Jurkat, Clone E6-1 (cell line): ENCODE results near the gene HECTD1.

Source experiments
- DNase-seq: peaks from one replicate; pipeline ENCODE4 v3.0.0-alpha.2; 2011; ENCODE audit warnings: low read depth, low spot score
- H3K4me3 ChIP-seq: 2 replicates; pipeline ENCODE4 v1.5.1; 2011; ENCODE audit warnings: mild to moderate bottlenecking, low read length, control low read depth, moderate library complexity

HECTD1 gene

GRCh38 chr14:31169877-31170276 lies 37.7 kb downstream of the HECTD1 start:
- H3K4me3 ChIP-seq = no peak overlapping the region
- DNase-seq = no peak

GRCh38 chr14:31167032-31167431 lies 40.6 kb downstream of the HECTD1 start:
- no peak for DNase-seq
- H3K4me3 ChIP-seq = no peak overlapping the region

GRCh38 chr14:31166271-31166561 lies 41.4 kb downstream of the HECTD1 start:
- no peak overlapping the region for H3K4me3 ChIP-seq
- no peak for DNase-seq

- H3K4me3 ChIP-seq = no peak overlapping the region
- DNase-seq = no peak
Measured at GRCh38 chr14:31164115-31164514, 43.5 kb downstream of the HECTD1 start.

GRCh38 chr14:31162910-31163649 lies 44.5 kb downstream of the HECTD1 start:
- no peak overlapping the region for H3K4me3 ChIP-seq
- no peak for DNase-seq

GRCh38 chr14:31161274-31161673 lies 46.3 kb downstream of the HECTD1 start:
- no peak for DNase-seq
- H3K4me3 ChIP-seq = no peak overlapping the region

- no peak overlapping the region for H3K4me3 ChIP-seq
- no peak for DNase-seq
Measured at GRCh38 chr14:31159682-31160296, 47.8 kb downstream of the HECTD1 start.

- no peak for DNase-seq
- H3K4me3 ChIP-seq = no peak overlapping the region
Measured at GRCh38 chr14:31154956-31155355, 52.6 kb downstream of the HECTD1 start.

- H3K4me3 ChIP-seq = no peak overlapping the region
- no peak for DNase-seq
Measured at GRCh38 chr14:31142455-31143087, 65.0 kb downstream of the HECTD1 start.

GRCh38 chr14:31139301-31139847 lies 68.2 kb downstream of the HECTD1 start:
- no peak for DNase-seq
- H3K4me3 ChIP-seq = no peak overlapping the region

- no peak for DNase-seq
- H3K4me3 ChIP-seq = no peak overlapping the region
Measured at GRCh38 chr14:31138301-31138700, 69.3 kb downstream of the HECTD1 start.

- DNase-seq = no peak
- no peak overlapping the region for H3K4me3 ChIP-seq
Measured at GRCh38 chr14:31137214-31137889, 70.2 kb downstream of the HECTD1 start.

- DNase-seq = no peak
Measured at GRCh38 chr14:31133133-31133532, 74.5 kb downstream of the HECTD1 start.

GRCh38 chr14:31128601-31129526 lies 78.7 kb downstream of the HECTD1 start:
- no peak for DNase-seq
- no peak overlapping the region for H3K4me3 ChIP-seq

More at GRCh38 chr14:31133133-31133532, 74.5 kb downstream of the HECTD1 start:
- no peak overlapping the region for H3K4me3 ChIP-seq

GRCh38 chr14:31127690-31128089 lies 79.9 kb downstream of the HECTD1 start:
- H3K4me3 ChIP-seq = no peak overlapping the region
- peak; percentile 10 for DNase-seq

GRCh38 chr14:31126680-31127079 lies 80.9 kb downstream of the HECTD1 start:
- H3K4me3 ChIP-seq = no peak overlapping the region
- DNase-seq = no peak

- no peak for DNase-seq
- H3K4me3 ChIP-seq = no peak overlapping the region
Measured at GRCh38 chr14:31125231-31125630, 82.4 kb downstream of the HECTD1 start.

- peak; percentile 95 for DNase-seq
- H3K4me3 ChIP-seq = no peak overlapping the region
Measured at GRCh38 chr14:31124197-31124596, 83.4 kb downstream of the HECTD1 start.

GRCh38 chr14:31122921-31123320 lies 84.7 kb downstream of the HECTD1 start:
- no peak for DNase-seq
- no peak overlapping the region for H3K4me3 ChIP-seq
